Measurements from ENCODE around the gene STMND1. TPM values are rescaled to one million over a fixed set of nuclear protein-coding genes. Genes with fewer than 3 reads are reported as not detected.

Gene STMND1
- total and polyA plus RNA-seq, 2 of the 4 experiments (the other 2 are of a cell fraction): not detected

DNA sequence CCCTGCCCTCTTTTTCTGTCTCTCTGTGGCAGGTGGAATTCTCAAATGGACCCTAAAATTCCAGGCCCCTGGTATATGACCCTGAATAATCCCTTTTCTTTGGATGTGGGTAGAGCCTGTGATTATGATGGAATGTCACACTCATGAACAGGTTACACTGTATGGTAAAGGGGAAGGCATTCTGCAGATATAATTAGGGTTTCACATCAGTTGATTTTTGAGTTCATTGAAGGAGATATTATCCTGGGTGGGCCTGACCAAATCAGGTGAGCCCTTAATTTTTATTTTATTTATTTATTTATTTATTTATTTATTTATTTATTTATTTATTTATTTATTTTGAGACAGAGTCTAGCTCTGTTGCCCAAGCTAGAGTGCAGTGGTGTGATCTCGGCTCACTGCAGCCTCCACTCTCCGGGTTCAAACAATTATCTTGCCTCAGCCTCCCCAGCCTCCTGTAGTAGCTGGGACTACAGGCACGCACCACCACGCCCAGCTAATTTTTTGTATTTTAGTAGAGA, 13.7 kb upstream of the STMND1 start:
- Histone ChIP-seq H3K36me3 (ENCODE audit: control insufficient read depth, insufficient read depth, low read length) (no peaks in the 10 kb centered on the region), H3K27ac (ENCODE audit: insufficient read depth, low read length) (no peak overlapping the region), H4K91ac (ENCODE audit: insufficient read depth, low read depth, low read length) (no peak overlapping the region), H2BK5ac (ENCODE audit: low read depth, low read length, poor library complexity, severe bottlenecking) (no peak overlapping the region), H3K9me3 (ENCODE audit: control insufficient read depth, insufficient read depth, low read length) (no peaks in the 10 kb centered on the region), H3K4me3 (ENCODE audit: insufficient read depth, low read depth, low read length) (no peak overlapping the region), H3K4me1 (ENCODE audit: control insufficient read depth, insufficient read depth, low read length) (0 out of 2 replicates have a peak, but pooled peaks cover 1% of the 10 kb centered on the region), H3K4ac (ENCODE audit: low read depth, low read length) (no peak overlapping the region), H2AK9ac (replicated peaks; ENCODE audit: low read depth, low read length, poor library complexity) (no peak overlapping the region), H3K4me2 (ENCODE audit: low read depth, low read length) (no peak overlapping the region), H3K18ac (ENCODE audit: low read depth, low read length) (no peak overlapping the region), H2AK5ac (ENCODE audit: low read depth, low read length) (no peak overlapping the region), H3K9ac (ENCODE audit: low read depth, low read length) (no peak overlapping the region), H3K9me1 (ENCODE audit: insufficient read depth, low read length) (no peaks in the 10 kb centered on the region), H4K5ac (ENCODE audit: low read depth, low read length) (no peak overlapping the region), H3K79me1 (ENCODE audit: low read depth in 1 of 2, low read length in 2 of 2) (no peaks in the 10 kb centered on the region), H3K23ac (ENCODE audit: low read depth, low read length) (no peak overlapping the region), H2BK20ac (ENCODE audit: low read depth, low read length) (no peak overlapping the region), H2AFZ (replicated peaks; ENCODE audit: low read length, poor library complexity) (no peak overlapping the region), H3K56ac (ENCODE audit: extremely low read depth, insufficient read depth, low read length) (no peak overlapping the region), H4K20me1 (ENCODE audit: insufficient read depth, low read length) (no peaks in the 10 kb centered on the region), H3K14ac (replicated peaks; ENCODE audit: low read depth, low read length) (no peak overlapping the region), H2BK120ac (ENCODE audit: low read depth, low read length) (no peak overlapping the region), H4K8ac (ENCODE audit: low read depth in 2 of 2, low read length in 2 of 2) (no peak overlapping the region), H2BK15ac (ENCODE audit: low read depth, low read length) (no peak overlapping the region), H3K27me3 (ENCODE audit: control insufficient read depth, insufficient read depth, low read length) (no peaks in the 10 kb centered on the region; the same call in 1 of the 2 replicates)
- ChIA-PET CTCF (no interaction called here), POLR2A (ENCODE audit: unreplicated experiment) (no interaction called here)
- intact Hi-C loops (cut with micrococcal nuclease) (no loop called here), dilution Hi-C loops (cut with HindIII; ENCODE audit: low sequenced_read_pairs, unreplicated experiment) (no loop called here), in situ Hi-C loops (cut with MboI; ENCODE audit: low sequenced_read_pairs) (loop anchor here (5.0 to 10.0 kb wide), 4 partner anchors 111 to 756 kb away; no protein-coding TSS in a partner anchor)
- no CpG with 5 or more reads among the region's 4 CpGs for WGBS, 2 experiments (ENCODE audit: extremely low coverage in 2 of 2, insufficient read length in 1 of 2)
- BruUV-seq (replicated peaks): no TSS peak
- TF ChIP-seq CHD1 (IDR thresholded peaks at IDR 0.05; ENCODE audit: low read depth, low read length): no peak
- TF ChIP-seq, protein P1, sequence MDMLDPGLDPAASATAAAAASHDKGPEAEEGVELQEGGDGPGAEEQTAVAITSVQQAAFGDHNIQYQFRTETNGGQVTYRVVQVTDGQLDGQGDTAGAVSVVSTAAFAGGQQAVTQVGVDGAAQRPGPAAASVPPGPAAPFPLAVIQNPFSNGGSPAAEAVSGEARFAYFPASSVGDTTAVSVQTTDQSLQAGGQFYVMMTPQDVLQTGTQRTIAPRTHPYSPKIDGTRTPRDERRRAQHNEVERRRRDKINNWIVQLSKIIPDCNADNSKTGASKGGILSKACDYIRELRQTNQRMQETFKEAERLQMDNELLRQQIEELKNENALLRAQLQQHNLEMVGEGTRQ (IDR thresholded peaks at IDR 0.05; ENCODE audit: low read depth, low read length): no peak
- TF ChIP-seq RCOR1 (IDR thresholded peaks at IDR 0.05; ENCODE audit: insufficient replicate concordance, low read length): no peak
- no peak for TF ChIP-seq MAFK (IDR thresholded peaks at IDR 0.05; ENCODE audit: low read depth, low read length)
- no peak for TF ChIP-seq RFX5 (IDR thresholded peaks at IDR 0.05; ENCODE audit: low read depth, low read length)
- no peak for TF ChIP-seq FOS (IDR thresholded peaks at IDR 0.05; ENCODE audit: low read depth, low read length)
- TF ChIP-seq MAZ (IDR thresholded peaks at IDR 0.05; ENCODE audit: borderline replicate concordance, low read depth, low read length): no peak
- no peak for TF ChIP-seq SMC3 (IDR thresholded peaks at IDR 0.05; ENCODE audit: low read depth, low read length)
- TF ChIP-seq, protein P2, sequence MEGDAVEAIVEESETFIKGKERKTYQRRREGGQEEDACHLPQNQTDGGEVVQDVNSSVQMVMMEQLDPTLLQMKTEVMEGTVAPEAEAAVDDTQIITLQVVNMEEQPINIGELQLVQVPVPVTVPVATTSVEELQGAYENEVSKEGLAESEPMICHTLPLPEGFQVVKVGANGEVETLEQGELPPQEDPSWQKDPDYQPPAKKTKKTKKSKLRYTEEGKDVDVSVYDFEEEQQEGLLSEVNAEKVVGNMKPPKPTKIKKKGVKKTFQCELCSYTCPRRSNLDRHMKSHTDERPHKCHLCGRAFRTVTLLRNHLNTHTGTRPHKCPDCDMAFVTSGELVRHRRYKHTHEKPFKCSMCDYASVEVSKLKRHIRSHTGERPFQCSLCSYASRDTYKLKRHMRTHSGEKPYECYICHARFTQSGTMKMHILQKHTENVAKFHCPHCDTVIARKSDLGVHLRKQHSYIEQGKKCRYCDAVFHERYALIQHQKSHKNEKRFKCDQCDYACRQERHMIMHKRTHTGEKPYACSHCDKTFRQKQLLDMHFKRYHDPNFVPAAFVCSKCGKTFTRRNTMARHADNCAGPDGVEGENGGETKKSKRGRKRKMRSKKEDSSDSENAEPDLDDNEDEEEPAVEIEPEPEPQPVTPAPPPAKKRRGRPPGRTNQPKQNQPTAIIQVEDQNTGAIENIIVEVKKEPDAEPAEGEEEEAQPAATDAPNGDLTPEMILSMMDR (conservative IDR thresholded peaks at IDR 0.05; ENCODE audit: low read depth, low read length): no peak
- TF ChIP-seq BHLHE40 (IDR thresholded peaks at IDR 0.05; ENCODE audit: low read depth, low read length): no peak
- TF ChIP-seq, protein P3, sequence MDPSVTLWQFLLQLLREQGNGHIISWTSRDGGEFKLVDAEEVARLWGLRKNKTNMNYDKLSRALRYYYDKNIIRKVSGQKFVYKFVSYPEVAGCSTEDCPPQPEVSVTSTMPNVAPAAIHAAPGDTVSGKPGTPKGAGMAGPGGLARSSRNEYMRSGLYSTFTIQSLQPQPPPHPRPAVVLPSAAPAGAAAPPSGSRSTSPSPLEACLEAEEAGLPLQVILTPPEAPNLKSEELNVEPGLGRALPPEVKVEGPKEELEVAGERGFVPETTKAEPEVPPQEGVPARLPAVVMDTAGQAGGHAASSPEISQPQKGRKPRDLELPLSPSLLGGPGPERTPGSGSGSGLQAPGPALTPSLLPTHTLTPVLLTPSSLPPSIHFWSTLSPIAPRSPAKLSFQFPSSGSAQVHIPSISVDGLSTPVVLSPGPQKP (IDR thresholded peaks at IDR 0.05; ENCODE audit: borderline replicate concordance, low read depth, low read length): no peak
- no peak for TF ChIP-seq RAD21 (IDR thresholded peaks at IDR 0.05; ENCODE audit: low read length)
- no peak for TF ChIP-seq NFE2L2 (IDR thresholded peaks at IDR 0.05; ENCODE audit: low read depth, low read length)
- ATAC-seq (ENCODE audit: low read depth): no peak
- no peak for DNase-seq

Measured in IMR-90 (cell line).